ENCODE results near the gene UROS. TPM values are rescaled to one million over a fixed set of nuclear protein-coding genes. Genes with fewer than 3 reads are reported as not detected.
A peak's percentile ranks its signal among the peaks of the same experiment; 100 is the strongest.

The UROS gene
- total RNA-seq = 90.5 and 105 TPM in 2 replicates

DNA sequence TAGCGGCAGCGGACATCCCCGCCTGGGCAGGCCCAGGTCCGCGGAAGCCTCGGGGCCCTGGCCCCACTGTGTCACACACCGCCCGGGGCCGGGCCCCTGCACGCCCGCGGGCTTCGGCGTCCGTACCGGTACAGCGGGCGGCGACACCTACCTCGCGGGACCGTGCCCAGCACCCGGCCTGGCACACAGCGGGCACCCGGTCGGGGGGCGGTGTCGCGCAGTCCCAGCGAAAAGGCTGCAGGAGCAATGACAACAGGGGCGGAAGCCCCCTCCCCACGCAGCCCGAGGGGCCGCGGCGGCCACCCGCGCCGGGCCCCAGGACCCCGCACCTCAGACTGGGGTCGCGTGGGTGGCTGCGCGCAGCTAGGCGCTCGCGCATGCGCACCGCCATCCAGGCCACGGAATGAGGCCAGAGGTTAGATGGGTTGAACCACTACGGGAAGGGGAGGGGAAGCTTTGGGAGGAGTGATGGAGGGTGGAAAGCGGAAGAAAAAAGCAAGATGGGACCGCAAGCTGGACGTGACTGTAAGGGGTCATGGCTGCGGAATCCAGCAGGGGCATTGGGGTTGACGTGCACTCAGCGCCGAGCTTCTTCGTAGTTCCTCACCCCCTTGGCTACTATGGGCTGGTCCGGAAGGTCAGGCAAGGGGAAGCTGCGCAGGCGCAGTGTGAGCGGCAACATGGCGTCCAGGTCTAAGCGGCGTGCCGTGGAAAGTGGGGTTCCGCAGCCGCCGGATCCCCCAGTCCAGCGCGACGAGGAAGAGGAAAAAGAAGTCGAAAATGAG, at the start of gene UROS, which contains the start of gene BCCIP:
Gene UROS (minus strand): TSS at position 381 of the 785 bp plus-strand sequence. CDS start 6,759 bp downstream, outside the sequence.
Gene BCCIP (plus strand): TSS at position 669 of the 785 bp plus-strand sequence. CDS start 12 bp downstream, at position 681.
- peak; percentile 98 for DNase-seq (ENCODE audit: insufficient read length, low spot score, missing footprints)
- Histone ChIP-seq H3K4me2 (ENCODE audit: insufficient read depth, low read length) (peak within 1 kb of the TSS; percentile 88), H3K4me3 (ENCODE audit: insufficient read depth, low read length) (peak within 1 kb of the TSS; percentile 95), H2AFZ (ENCODE audit: low read length) (peak within 1 kb of the TSS; percentile 98), H3K9me3 (ENCODE audit: low read depth, low read length) (no peaks in the 10 kb centered on the region), H3K36me3 (ENCODE audit: insufficient read depth, low read length) (peaks cover 21% of the 10 kb centered on the region), H3K4me1 (ENCODE audit: insufficient read depth, low read length) (peaks cover 27% of the 10 kb centered on the region), H3K79me2 (ENCODE audit: insufficient read depth, low read length) (peaks cover 68% of the 10 kb centered on the region), H3K27ac (ENCODE audit: low read depth, low read length) (peak within 1 kb of the TSS; percentile 98), H4K20me1 (ENCODE audit: insufficient read depth, low read length) (peaks cover 24% of the 10 kb centered on the region), H3K27me3 (ENCODE audit: insufficient read depth, low read length) (no peaks in the 10 kb centered on the region)
- TF ChIP-seq, protein P1, sequence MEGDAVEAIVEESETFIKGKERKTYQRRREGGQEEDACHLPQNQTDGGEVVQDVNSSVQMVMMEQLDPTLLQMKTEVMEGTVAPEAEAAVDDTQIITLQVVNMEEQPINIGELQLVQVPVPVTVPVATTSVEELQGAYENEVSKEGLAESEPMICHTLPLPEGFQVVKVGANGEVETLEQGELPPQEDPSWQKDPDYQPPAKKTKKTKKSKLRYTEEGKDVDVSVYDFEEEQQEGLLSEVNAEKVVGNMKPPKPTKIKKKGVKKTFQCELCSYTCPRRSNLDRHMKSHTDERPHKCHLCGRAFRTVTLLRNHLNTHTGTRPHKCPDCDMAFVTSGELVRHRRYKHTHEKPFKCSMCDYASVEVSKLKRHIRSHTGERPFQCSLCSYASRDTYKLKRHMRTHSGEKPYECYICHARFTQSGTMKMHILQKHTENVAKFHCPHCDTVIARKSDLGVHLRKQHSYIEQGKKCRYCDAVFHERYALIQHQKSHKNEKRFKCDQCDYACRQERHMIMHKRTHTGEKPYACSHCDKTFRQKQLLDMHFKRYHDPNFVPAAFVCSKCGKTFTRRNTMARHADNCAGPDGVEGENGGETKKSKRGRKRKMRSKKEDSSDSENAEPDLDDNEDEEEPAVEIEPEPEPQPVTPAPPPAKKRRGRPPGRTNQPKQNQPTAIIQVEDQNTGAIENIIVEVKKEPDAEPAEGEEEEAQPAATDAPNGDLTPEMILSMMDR (IDR thresholded peaks at IDR 0.05; ENCODE audit: extremely low read depth, low read depth, low read length) = no peak

DNA sequence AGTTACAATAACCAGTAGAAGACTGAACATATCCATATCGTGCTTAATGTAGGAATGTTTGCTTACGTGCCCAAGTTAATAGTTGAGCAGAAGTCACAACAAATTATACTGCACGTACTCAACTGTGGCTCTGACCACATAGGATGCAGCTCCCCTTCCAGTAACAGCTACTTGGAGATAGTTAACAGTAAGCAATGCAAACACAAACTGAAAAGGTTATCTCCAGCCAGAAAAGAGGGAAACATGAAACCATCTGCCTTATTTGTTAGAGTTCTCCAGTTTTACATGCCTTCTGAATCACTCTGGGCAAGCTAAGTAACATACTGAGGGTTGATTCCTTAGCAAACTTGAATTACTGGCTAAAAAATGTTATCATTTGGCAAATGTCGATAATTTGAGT, 48.3 kb upstream of the UROS start:
- peak; percentile 73 for DNase-seq (ENCODE audit: insufficient read length, low spot score, missing footprints)
- no peak overlapping the region for H3K27ac ChIP-seq (ENCODE audit: low read depth, low read length)
- H4K20me1 ChIP-seq (ENCODE audit: insufficient read depth, low read length) = peaks cover 10% of the 10 kb centered on the region
- no peak overlapping the region for H3K4me2 ChIP-seq (ENCODE audit: insufficient read depth, low read length)
- no peak overlapping the region for H3K4me3 ChIP-seq (ENCODE audit: insufficient read depth, low read length)
- TF ChIP-seq, protein P1 (IDR thresholded peaks at IDR 0.05; ENCODE audit: extremely low read depth, low read depth, low read length) = no peak
- H3K27me3 ChIP-seq (ENCODE audit: insufficient read depth, low read length) = no peaks in the 10 kb centered on the region
- peaks cover 3% of the 10 kb centered on the region for H3K4me1 ChIP-seq (ENCODE audit: insufficient read depth, low read length)
- H3K9me3 ChIP-seq (ENCODE audit: low read depth, low read length) = no peaks in the 10 kb centered on the region
- H3K79me2 ChIP-seq (ENCODE audit: insufficient read depth, low read length) = peaks cover 3% of the 10 kb centered on the region
- H2AFZ ChIP-seq (ENCODE audit: low read length) = no peak overlapping the region
- peaks cover 10% of the 10 kb centered on the region for H3K36me3 ChIP-seq (ENCODE audit: insufficient read depth, low read length)

DNA sequence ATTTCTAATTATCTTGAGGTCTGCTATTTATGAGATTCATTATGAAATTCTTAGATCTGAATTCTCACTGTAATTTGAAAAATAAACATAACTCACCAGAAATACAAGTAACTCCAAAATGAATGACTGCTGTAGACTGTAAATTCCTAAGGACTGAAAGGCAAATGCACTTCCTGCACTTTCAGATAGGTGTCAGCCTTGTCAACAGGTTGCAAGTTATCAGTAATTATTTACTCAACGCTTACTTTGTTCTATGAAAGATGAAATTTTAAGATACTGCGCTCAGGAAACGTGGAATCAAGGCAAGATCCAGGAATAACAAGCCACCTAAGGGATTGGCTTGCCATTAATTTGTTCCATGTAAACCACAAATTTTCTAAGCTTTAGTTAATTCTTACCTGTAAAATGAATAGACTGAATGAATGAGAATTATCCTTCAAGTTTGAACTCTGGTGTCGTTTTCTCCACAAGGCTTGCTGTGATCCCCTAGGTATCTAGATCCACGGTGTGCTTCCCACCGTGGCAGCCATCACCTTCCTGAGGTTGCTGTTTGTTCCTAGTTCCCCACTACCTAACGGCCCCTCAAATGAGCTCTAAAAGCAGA, 45.4 kb upstream of the UROS start:
- Histone ChIP-seq H3K79me2 (ENCODE audit: insufficient read depth, low read length) (no peaks in the 10 kb centered on the region), H3K4me1 (ENCODE audit: insufficient read depth, low read length) (peaks cover 3% of the 10 kb centered on the region), H4K20me1 (ENCODE audit: insufficient read depth, low read length) (peaks cover 10% of the 10 kb centered on the region), H3K27me3 (ENCODE audit: insufficient read depth, low read length) (no peaks in the 10 kb centered on the region), H3K4me2 (ENCODE audit: insufficient read depth, low read length) (no peak overlapping the region), H2AFZ (ENCODE audit: low read length) (no peak overlapping the region), H3K27ac (ENCODE audit: low read depth, low read length) (no peak overlapping the region), H3K36me3 (ENCODE audit: insufficient read depth, low read length) (peaks cover 17% of the 10 kb centered on the region), H3K4me3 (ENCODE audit: insufficient read depth, low read length) (no peak overlapping the region), H3K9me3 (ENCODE audit: low read depth, low read length) (no peaks in the 10 kb centered on the region)
- no peak for DNase-seq (ENCODE audit: insufficient read length, low spot score, missing footprints)
- TF ChIP-seq, protein P1 (IDR thresholded peaks at IDR 0.05; ENCODE audit: extremely low read depth, low read depth, low read length) = peak; percentile 89
